GM12873 (cell line): ENCODE measurements around the gene RCL1.

Experiments used
- CTCF ChIP-seq: IDR thresholded peaks from 2 replicates; pipeline ENCODE4 v1.5.1; 2012; ENCODE audit warnings: low read depth, mild to moderate bottlenecking, moderate library complexity, low read length, control low read depth; ENCODE audit not compliant: insufficient read depth; ENCODE audit errors: missing control alignments

Gene RCL1

GRCh38 chr9:4832786-4833579 lies 40.2 kb downstream of the RCL1 start:
- no peak for TF ChIP-seq CTCF

- no peak for TF ChIP-seq CTCF
Measured at GRCh38 chr9:4833781-4834560, 41.2 kb downstream of the RCL1 start.

GRCh38 chr9:4836676-4837075 lies 43.9 kb downstream of the RCL1 start:
- TF ChIP-seq CTCF, result no peak

GRCh38 chr9:4837261-4838188 lies 44.8 kb downstream of the RCL1 start:
- no peak for TF ChIP-seq CTCF

GRCh38 chr9:4838189-4838546 lies 45.4 kb downstream of the RCL1 start:
- no peak for TF ChIP-seq CTCF

- TF ChIP-seq CTCF, result no peak
Measured at GRCh38 chr9:4839470-4839912, 46.7 kb downstream of the RCL1 start.

- TF ChIP-seq CTCF, result no peak
Measured at GRCh38 chr9:4840018-4840417, 47.3 kb downstream of the RCL1 start.
